NCI-H1092 (cell line): Measurements from ENCODE around the gene MED22.

ENCODE experiments used
- DNase-seq: peaks from one replicate; lab custom pipeline; 2025; lab: John Stamatoyannopoulos, UW

Gene MED22

DNA sequence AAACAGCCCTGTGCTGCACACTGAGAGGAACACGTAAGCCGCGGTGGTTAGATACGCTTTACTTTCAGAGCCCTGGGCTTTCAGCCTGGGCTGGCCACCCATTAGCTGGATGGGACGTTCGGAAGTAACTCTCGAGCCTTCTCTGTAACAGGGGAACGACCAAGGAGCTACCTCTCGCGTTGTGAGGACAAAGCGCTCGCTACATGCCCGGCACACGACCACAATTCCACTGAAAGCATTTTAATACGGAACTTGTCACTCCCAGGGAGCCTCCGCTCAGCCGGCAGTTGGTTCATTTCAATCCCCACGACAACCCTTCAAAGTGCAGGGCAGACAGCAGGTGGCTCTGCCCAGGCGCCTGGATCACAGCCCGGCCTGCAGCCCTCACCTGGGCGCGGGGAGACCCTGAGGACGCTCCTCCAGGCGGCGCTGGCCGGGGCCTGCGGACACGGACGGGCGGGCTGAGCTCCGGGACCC, 8.0 kb upstream of the MED22 start:
- DNase-seq: no peak

DNA sequence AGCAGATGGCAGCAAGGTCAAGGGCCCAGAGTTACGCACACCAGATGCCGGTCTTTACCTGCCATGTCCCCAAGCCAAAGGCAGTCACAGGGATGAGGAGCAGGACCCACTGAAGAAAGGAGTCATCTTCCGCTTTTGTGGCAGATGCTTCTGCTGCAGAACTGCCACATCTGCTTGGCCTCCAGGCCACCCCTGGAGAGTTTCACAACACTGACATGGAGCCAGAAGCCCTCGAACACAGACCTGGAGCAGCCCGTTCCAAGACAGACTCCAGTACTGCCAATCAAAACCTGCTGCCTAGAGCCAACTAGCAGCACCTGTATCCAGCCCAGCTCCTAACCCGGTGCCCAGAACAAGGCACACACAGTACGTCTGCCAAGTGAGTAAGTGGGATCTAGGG, 6.8 kb upstream of the MED22 start:
- no peak for DNase-seq

DNA sequence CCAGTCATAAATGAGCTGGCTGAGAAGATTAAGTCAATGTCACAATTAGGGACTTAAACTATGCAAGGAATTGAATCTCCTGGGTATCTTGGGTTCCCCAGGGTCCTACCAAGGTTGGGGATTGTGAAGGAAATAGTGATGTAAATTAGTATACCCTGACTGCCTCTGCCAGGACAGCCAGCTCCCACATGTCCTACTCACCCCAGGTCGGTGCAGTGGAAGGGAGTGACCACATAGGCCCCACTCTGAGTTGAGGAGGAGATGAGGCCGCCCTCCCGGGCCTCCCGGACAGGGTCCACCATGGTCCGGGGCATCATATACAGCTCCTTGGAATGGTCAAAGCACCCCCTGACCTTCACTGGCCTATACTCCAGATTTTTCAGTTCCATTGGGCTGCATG, 5.6 kb upstream of the MED22 start:
- no peak for DNase-seq

DNA sequence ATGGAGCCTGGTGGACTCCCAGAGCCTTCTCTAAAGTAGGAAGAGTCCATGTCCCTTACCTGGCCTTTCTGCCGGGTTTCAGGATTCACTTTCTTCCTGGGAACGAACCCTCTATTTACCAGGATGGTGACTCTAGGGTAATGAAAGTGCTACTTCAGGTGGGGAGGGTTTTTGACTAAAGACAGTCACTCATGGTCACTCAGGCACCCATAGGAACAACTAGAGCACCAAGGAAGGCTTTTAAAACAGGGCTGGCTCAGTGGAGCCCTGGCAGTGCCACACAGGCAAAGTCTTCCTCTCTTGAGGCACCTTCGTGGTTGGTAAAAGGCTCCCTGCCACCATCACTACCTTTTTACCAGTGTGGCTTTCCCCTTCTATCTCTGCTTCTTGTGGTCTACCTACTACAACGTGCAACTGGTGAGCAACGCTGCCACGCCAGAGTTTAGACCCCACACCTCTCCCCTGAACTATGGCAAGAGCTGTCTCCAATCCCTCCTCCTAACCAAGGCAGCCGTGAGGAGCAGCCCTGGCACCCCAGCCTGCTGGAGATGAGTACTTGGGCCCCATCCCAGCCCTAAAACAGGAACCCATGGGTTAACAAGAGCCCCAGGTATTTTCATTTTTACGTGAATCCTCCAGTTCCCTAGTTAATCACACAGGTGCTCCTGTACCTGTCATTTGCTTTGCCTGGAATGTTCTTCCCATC, 4.9 kb upstream of the MED22 start:
- DNase-seq: no peak

DNA sequence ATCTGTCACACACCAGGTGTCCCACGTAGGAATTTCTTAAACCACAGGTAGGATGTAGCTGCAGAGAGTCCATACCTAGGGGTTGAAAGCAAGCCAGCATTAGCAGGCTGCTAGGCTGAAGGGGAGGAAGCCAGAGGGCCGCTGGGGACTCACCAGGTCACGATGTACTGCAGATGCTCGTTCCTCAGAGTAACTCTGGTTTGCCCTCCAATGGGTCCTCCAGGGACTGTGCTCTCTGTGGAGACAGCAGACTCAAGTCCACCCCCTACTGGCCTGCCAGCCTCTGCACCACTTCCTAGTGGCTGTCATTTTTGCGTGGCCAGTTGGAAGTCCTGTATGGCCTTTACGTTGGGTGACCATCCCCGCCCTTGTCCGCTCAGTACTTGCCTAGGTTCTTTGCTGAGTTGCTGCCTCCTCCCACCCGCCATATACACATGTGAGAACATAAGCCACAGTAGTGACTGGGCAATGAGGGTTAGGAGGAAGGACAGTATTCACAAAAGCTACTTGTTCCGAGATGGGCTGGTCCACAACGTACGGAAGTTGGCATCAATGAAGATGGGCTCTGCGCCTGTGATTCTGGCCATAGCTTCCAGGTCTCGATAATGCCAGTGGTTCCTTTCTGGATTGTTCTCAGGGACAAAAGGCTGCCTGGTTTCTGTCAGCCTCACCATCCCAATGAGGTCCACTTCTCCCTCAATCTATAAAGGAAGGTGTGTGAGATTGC, 4.1 kb upstream of the MED22 start:
- no peak for DNase-seq

GRCh38 chr9:133351526-133351907, 3.6 kb upstream of the MED22 start:
- DNase-seq: no peak

DNA sequence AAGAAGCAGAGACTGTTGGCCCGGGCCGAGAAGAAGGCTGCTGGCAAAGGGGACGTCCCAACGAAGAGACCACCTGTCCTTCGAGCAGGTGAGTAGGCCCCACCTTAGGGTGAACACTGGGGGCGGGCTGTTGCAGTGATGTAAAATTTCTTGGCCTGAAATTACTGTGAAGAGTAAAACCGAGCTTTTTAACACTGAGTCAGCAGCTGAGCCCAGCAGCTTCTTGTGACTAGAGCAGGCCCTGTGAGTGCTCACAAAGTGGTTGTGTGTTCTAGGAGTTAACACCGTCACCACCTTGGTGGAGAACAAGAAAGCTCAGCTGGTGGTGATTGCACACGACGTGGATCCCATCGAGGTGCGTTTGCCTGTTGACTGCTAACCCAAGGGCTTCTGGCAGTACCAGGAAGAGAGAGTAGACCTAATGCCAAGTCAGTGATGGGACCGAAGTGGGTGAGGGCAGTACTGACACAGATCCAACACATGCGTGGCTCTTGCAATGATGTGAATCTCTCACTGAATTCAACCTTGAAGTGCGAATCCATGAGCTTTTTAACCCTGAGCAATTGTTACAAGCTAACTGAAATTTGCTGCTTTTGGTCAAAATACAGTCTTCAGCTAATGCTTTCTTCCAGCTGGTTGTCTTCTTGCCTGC, 2.2 kb upstream of the MED22 start:
- DNase-seq: no peak

DNA sequence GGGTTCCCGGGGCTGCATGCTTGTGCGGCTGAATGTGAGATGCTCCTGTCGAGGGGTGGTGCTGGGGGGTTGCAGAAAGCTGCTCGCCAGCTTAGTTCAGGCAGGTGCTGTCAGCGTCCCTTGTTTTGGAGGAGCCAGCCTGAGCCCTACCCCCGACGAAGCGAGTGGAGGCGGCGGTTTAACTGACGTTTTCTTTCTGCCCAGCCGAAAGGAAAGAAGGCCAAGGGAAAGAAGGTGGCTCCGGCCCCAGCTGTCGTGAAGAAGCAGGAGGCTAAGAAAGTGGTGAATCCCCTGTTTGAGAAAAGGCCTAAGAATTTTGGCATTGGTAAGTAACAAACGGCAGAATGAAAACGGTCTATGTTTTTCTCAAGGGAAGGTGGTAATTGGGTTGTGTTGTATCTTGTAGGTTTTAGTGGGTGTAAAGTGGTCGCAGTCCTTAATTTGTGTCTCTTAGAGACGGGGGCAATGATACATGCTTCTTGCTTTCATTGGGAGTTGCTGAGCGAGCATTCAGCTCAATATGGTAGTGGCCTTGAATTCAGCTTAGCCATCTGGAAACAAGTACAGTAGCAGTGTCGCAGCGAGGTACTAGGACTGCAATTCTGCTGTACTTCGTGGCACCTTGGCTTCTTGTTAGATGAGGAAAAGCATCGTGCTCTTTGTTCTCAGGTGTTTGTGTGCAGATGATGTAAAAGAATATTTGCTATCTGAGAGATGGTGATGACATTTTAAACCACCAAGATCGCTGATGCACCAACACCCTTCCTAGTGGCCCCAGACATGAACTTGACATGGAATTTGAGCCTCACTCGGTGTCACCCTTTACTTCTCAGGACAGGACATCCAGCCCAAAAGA, 1.0 kb upstream of the MED22 start:
- DNase-seq: no peak

DNA sequence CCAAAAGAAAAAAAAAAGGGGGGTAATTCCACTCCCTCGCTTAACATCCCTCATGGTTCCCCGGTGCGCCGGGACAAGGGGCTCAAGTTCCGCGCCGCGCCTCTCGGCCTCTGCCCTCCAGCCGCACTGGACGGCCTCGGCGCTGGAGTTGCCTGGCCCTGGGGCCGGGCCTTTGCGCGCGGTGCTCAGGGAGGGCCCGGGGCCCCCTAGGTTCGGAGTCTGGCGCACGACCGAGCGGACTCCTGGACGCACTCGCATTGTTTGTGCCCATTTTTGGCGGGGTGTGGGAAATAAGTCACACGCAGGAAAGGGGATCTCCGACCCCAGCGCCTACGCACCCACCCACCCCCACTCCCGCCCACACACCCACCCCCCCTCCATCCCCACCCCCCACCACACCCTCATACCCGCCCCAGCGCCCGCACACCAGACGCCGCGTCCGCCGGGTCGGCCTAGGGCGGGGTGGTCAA, 381 bp downstream of the MED22 start:
- no peak for DNase-seq

DNA sequence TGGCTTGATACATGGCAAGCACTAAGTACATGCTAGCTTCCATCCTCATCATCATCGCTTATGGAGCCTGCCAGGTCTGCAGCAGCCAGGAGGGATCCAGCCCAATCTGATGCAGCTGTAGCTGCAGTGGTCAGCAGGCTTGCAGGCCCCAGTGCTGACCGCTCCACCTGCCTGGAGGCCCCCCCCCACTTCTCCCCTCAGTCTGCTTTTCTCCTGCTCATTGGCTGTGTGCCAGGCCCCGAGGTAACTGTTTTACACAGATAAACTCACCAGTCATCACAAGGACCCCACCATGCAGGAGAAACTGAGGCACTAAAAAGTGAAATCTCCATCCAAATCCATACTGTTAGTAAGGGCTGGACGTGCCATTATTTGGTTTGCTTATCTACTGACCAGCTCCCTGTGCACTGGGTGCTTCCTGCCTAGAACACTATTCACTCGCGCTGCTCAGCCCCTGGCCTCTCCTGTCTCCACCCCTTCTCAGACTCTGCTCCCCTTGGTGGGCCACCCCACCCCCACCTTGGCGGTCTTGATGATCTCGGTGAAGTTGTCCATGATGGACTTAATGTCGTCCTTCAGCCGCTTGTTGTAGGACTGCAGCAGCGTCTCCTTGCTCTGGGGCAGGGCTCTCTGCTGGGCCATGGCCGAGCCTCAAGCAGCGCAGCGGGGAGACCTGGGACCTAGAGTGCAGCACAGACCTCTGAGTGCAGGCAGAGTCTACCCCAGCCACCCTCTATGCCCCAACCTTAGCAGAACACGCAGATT, 1.7 kb downstream of the MED22 start:
- no peak for DNase-seq

DNA sequence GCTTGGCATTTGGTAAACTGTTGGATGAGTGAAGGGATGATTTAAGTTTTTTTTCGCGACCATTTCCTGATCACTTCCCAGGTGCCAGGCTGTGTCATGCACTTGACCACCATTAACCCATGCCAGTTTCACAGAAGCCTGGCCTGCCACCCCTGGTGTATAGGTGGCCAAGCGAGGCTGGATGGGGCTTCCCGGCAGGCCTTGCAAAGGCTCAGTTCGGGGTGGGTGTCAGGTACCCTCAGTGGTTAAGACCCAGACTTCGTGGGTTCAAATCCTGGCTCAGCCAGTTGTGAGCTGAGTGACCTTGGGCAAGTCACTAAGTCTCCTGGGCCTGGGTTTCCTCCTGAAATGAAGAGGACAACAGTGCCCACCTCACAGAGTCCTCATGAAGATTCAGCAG, 2.3 kb downstream of the MED22 start:
- DNase-seq: no peak

GRCh38 chr9:133344979-133345378, 3.0 kb downstream of the MED22 start:
- no peak for DNase-seq

DNA sequence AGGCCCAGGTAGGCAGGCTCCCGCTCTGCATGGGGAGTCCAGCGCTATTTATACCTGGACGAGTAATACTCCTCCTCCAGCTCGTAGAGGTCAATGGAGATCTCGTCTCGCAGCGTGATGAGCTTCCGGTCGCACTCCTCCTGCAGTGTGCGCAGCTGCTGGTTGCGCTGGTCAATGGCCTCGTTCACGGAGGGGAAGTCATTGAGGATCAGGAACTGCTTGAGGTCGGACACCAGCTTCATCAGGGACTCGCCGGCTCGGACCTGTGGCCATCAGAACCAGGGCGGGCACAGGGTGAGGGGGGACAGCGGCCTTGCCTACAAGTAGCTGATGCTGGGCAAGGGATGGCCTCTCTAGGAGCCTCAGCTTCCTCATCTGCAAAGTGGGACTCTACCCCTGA, 3.9 kb downstream of the MED22 start:
- no peak for DNase-seq

DNA sequence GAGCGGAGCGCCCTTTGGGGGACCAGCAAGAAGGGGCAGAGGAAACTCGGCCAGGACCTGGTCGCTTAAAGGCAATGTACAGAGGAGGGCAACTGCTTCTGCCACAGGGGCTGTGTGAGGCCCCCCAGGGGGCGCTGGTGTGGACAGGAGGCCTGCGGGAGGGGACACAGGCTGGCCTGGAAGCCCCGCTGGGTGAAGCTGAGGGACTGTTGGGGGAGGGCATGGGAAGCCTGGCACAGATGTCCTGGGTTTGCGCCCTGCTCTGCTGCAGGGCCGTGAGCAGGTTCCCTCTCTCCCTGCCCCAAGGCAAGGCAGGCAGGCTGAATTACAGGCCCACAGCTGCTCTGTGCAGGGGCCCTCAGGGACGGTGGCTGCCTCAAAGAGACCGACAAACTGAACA, 5.4 kb downstream of the MED22 start:
- DNase-seq: no peak

DNA sequence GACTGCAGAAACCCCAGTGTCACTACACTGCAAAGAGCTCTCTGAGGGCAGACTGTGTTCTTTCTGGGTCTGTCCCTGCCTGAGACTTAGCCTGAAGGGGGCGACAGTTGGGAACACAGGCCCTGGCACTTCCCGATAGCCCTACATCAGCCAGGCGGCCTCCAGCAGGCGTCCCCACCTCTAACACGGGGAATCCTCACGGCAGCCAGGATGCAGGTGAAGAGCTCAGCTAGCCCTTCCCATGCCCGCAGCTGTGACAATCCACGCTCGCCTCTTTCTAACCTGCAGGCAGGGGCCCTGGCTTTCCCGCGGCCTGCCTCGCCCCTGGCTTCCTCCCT, 5.9 kb downstream of the MED22 start:
- DNase-seq: no peak

GRCh38 chr9:133341369-133342068, 6.4 kb downstream of the MED22 start:
- no peak for DNase-seq

- no peak for DNase-seq
These were observed 7.0 kb downstream of the MED22 start for GRCh38 chr9:133340916-133341315.

- DNase-seq: no peak
These were observed 7.7 kb downstream of the MED22 start for GRCh38 chr9:133340256-133340655.

DNA sequence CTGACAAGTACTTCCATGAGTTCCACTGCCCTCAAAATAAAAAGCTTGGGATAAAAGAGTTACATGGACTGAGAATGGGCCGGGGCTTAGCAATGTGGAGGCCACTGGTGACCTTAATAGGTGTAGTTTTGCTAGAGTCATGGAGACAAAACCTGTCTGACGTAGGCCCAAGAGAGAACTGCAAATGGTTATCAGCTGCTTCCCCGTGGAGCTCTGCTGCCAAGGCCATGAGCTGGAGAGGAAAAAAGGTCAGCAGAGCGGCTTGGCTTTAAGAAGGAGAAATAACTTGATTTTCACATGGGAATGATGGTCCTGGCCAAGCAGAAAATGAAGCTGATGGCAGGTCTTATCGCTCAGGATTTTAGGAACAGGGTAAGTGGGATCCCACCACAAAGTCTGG, 8.3 kb downstream of the MED22 start:
- DNase-seq: no peak

GRCh38 chr9:133335924-133336811, 11.8 kb downstream of the MED22 start, which contains the start of gene SURF6:
TSS of gene SURF6 (minus strand) at chr9:133336188. CDS start at chr9:133336132, 56 bp downstream.
- peak; percentile 89 for DNase-seq
